GM12874 (cell line): ENCODE results near the gene ALG6.

ENCODE experiments used
- CTCF ChIP-seq: IDR thresholded peaks from 2 replicates; pipeline ENCODE4 v1.5.1; 2011; ENCODE audit warnings: low read depth, mild to moderate bottlenecking, control low read depth, low read length, moderate library complexity; ENCODE audit not compliant: insufficient read depth

The ALG6 gene

DNA sequence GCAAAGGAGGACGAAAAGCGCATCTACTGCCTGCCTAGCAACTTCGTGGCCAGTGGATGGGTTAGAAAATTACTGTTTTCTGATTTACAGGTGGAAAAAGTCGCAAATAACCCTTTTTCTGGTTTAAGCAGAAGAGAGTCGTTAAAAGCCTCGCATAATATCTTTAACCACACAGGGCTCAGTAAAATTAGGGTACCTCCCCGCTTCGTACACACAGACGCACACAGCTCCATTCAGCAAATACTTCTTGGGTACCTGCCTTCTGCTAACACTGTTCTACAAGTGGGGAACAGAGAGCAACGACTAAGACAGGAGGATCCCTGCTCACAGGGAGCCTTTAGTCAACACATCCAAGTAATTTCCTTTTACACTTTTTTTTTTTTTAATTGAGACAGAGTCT, 704 bp downstream of the ALG6 start:
- no peak for TF ChIP-seq CTCF

DNA sequence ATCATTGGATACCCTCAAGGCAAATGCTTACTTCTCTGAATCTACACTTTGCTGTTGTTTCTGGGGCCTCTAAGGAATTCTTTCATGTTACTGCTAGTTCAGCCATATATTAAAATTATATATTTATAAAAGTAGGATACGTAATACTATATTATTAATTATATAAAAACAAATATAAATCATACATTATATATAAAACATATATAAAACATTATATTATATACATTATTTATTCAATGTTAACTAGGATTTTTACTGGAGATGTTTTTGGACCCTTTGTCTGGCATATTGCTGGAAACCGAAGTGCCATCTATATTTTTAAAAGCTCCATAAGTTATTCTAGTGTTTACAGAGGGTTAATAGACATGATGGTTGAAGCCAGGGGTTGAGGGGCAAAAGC, 12.2 kb downstream of the ALG6 start:
- no peak for TF ChIP-seq CTCF

DNA sequence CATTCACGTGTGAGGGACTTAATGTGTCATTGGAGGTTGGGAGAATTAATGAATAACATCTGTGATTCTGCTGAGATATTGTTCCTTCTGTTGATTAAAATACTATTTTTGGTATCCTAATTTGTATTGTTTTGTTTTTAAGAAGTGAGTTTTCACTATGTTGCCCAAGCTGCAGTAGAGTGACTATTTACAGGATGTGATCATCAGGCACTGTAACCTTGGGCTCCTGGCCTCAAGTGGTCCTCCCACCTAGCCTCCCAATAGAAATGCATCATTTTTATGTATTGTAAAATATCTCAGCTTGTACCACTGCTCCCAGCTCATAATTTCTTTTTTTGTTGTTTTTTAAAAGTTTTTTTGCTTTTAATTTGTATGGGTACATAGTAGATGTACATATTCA, 14.3 kb downstream of the ALG6 start:
- TF ChIP-seq CTCF, result no peak

- no peak for TF ChIP-seq CTCF
These were observed 34.5 kb downstream of the ALG6 start for GRCh38 chr1:63401945-63402344.

DNA sequence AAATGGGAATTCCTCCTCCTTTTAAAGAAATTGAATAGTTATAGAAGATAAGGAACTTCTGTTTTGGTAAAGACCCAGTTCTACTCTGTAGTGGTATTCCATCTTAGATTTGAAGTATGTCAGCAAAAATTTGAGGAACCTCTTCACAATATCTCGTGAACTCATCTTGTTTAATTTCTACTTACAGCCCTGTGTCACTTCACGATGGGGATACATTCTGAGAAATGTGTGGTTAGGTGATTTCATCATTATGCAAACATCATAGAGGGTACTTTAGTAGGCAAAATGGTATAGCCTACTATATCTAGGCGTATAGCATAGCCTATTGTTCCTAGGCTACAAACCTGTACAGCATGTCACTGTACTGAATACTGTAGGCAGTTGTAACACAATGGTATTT, 36.0 kb downstream of the ALG6 start:
- TF ChIP-seq CTCF, result no peak

- TF ChIP-seq CTCF, result no peak
These were observed 37.6 kb downstream of the ALG6 start for GRCh38 chr1:63405021-63405420.

DNA sequence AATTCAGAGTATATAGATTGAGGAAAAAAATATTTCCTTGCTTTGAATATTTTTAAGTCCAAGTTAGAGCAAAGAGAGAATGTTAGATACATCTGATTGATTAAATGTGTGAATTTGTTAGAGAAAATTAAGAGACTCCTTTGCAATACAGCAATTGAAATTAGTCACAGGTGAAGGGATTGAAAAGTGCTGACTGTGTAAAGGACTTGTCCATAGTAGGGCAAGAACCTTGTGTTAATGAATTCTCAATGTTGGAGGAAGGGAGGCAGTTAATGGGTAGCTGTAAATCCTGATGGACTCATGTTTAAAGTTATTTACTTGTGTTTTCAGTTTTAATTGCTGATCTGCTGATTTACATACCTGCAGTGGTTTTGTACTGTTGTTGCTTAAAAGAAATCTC, 38.6 kb downstream of the ALG6 start:
- TF ChIP-seq CTCF, result no peak

DNA sequence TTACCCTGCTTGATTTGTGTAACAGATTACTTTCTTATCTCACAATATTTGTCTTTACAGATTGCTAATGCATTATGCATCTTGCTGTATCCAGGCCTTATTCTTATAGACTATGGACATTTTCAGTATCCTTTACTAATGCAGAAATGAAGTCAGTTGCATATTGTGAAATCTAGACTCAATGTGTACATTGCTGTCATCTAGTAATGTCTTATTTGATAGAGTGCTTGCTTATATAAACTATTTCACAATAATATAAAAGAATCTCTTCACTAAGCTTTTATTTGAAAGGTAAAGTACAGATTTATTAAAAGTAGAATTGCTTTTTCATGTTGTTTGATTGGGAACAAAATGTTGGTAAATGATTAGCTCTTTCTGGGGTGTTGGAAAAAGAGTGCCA, 39.6 kb downstream of the ALG6 start:
- no peak for TF ChIP-seq CTCF
